ENCODE results near the gene DHX32.
"Not testable (repeated sequence)": the region's sequence is repeated elsewhere in the genome, so short reads cannot be mapped to it uniquely, and the experiment has no call there.

Gene DHX32, protein sequence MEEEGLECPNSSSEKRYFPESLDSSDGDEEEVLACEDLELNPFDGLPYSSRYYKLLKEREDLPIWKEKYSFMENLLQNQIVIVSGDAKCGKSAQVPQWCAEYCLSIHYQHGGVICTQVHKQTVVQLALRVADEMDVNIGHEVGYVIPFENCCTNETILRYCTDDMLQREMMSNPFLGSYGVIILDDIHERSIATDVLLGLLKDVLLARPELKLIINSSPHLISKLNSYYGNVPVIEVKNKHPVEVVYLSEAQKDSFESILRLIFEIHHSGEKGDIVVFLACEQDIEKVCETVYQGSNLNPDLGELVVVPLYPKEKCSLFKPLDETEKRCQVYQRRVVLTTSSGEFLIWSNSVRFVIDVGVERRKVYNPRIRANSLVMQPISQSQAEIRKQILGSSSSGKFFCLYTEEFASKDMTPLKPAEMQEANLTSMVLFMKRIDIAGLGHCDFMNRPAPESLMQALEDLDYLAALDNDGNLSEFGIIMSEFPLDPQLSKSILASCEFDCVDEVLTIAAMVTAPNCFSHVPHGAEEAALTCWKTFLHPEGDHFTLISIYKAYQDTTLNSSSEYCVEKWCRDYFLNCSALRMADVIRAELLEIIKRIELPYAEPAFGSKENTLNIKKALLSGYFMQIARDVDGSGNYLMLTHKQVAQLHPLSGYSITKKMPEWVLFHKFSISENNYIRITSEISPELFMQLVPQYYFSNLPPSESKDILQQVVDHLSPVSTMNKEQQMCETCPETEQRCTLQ

GRCh38 chr10:125881192-125881591, at the start of gene DHX32:
Gene DHX32, minus strand, starts transcription at chr10:125881292. Its CDS starts 468 bp downstream, at chr10:125880824.
- DNase-seq (ENCODE audit: low spot score) (no peak), FAIRE-seq (no peak)

GRCh38 chr10:125929618-125930017, 48.5 kb upstream of the DHX32 start:
- DNase-seq (ENCODE audit: low spot score) (no peak), FAIRE-seq (no peak)

- FAIRE-seq (no peak), DNase-seq (ENCODE audit: low spot score) (no peak)
These were observed 48.0 kb upstream of the DHX32 start for GRCh38 chr10:125928928-125929585.

- not testable (repeated sequence) for FAIRE-seq; DNase-seq (ENCODE audit: low spot score)
These were observed 46.2 kb upstream of the DHX32 start for GRCh38 chr10:125927265-125927664.

GRCh38 chr10:125926247-125926646, 45.2 kb upstream of the DHX32 start:
- no peak for DNase-seq (ENCODE audit: low spot score)
- no peak for FAIRE-seq

DNA sequence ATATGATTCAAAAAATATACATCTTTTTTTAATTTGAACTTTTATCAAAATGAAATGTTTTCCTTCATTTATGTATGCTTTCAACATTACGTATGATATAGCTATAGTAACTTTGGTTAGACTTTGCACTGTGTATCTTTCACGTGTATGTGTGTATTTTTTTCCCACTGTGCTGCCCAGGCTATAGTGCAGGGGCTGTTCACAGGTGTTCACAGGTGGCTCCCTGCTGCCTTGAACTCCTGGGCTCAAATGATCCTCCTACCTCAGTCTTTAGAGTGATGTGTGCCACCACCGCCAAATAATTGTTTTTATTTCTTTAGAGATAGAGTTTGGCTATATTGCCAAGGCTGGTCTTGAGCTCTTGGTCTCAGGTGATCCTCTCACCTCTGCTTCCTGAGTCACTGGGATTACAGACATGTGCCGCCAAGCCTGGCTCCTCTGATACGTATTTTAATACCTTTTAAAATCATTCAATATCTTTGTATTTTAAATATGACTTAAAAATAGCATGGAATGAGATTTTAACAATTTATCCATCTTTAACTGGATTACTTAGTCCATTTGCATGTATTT, 44.3 kb upstream of the DHX32 start:
- FAIRE-seq, result no peak

DNA sequence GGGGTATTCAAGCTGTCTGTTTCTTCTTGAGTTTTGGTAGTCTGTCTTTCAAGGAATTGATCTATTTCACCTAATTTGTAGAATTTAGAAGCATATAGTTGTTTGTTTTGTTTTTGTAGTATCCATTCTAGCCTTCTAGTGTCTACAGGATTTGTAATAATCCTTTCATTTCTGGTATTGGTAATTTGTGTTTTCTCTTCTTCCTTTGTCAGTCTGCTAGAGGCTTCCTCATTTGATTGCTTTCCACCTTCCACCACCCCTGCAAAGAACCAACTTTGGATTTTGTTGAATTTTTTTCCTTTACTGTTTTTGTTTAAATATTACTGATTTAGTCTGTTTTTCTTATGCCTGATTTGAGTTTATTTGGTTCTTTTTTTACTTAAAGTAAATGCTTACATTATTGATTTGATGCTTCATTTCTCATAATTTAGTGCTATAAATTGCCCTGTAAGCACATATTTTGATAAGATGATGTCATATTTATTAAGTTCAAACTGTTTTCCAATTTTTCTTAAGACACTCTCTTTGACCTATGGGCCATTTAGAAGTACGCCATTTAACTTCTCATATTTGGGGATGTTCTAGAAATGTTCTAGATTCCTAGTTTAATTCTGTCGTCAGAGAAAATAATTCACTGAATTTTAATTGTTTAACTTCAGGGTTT, 40.7 kb upstream of the DHX32 start:
- FAIRE-seq; DNase-seq (ENCODE audit: low spot score): not testable (repeated sequence)

More for the DNA sequence above, 44.3 kb upstream of the DHX32 start:
- no peak for DNase-seq (ENCODE audit: low spot score)

DNA sequence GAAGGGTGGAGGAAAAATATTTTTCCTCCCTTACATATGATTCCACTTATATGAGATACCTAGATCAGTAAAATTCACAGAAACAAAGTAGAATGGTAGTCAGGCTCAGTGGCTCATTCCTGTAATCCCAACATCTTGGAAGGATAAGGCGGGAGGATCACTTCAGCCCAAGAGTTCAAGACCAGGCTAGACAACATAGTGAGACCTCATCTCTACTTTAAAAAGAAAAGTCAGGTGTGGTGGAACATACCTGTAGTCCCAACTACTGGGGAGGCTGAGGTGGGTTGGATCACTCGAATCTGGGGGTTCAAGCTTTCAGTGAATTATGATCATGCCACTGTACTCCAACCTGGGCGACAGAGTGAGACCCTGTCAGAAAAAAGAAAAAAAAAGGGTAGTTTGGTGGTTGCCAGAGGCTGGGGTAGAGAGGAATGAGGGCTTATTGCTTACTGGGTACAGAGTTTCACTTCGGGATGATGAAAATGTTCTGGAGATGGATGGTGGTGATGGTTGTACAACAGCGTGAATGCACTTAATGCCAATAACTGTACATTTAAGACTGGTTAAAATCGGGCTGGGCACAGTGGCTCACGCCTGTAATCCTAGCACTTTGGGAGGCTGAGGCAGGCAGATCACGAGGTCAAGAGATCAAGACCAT, 36.7 kb upstream of the DHX32 start:
- not testable (repeated sequence) for DNase-seq (ENCODE audit: low spot score); FAIRE-seq

- no peak for FAIRE-seq
- no peak for DNase-seq (ENCODE audit: low spot score)
These were observed 35.9 kb upstream of the DHX32 start for GRCh38 chr10:125916977-125917376.

DNA sequence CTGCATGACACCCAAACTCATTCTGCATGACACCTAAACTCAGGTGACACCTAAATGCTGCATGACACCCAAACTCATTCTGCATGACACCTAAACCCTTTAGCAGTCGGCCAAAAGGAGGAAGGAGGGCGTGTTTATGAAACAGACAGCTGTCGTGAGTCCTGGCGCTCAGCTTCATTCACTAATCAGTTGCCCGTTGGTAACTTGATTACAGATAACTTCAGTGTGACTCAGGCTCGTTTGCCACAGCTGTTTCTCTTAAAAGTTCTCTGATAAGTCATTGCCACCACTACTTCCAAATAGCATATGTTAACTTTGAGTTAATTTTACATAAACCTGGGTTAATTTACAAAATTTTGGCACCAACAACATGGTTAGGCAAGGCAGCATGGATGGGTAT, 32.2 kb upstream of the DHX32 start:
- DNase-seq (ENCODE audit: low spot score); FAIRE-seq: not testable (repeated sequence)

GRCh38 chr10:125911990-125912389, 30.9 kb upstream of the DHX32 start:
- no peak for FAIRE-seq
- DNase-seq (ENCODE audit: low spot score), result no peak

- FAIRE-seq, result no peak
- no peak for DNase-seq (ENCODE audit: low spot score)
These were observed 30.1 kb upstream of the DHX32 start for GRCh38 chr10:125911145-125911544.

DNA sequence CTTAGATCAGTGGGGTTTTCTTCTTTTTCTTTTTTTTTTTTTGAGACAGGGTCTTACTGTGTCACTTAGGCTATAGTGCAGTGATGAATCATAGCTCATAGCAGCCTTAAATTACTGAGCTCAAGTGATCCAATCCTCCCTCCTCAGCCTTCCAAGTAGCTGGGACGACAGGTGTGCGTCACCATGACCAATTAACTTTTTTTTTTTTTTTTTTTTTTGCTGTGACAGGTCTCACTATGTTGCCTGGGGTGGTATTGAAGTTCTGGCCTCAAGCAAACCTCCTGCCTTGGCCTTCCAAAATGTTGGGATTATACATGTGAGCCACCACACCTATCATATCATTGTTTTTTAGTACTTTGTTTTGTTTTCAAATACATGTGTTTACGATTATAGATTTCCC, 28.4 kb upstream of the DHX32 start:
- DNase-seq (ENCODE audit: low spot score); FAIRE-seq: not testable (repeated sequence)

DNA sequence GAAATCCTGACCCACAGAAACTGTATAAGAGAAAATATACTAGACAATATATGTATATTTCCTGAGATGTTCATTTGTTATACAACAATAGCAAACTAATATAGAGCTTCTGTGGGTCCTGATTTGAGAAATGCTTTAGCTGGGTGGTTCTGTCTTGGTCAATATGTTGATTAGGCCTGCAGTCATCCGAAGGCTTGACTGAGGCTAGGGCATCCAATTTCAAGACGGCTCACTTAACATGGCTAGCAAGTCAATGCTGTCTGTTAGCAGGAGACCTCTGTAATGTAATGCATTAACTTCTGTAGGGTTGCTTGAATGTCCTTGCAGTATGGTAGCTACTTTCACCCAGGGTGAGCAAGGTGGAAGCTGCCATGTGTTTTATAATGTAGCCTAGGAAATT, 27.7 kb upstream of the DHX32 start:
- DNase-seq (ENCODE audit: low spot score); FAIRE-seq: not testable (repeated sequence)

- DNase-seq (ENCODE audit: low spot score), result not testable (repeated sequence)
These were observed 26.5 kb upstream of the DHX32 start for GRCh38 chr10:125907598-125907997.

GRCh38 chr10:125905069-125905994, 24.2 kb upstream of the DHX32 start:
- FAIRE-seq; DNase-seq (ENCODE audit: low spot score): not testable (repeated sequence)

More at GRCh38 chr10:125907598-125907997, 26.5 kb upstream of the DHX32 start:
- FAIRE-seq, result not testable (repeated sequence)

DNA sequence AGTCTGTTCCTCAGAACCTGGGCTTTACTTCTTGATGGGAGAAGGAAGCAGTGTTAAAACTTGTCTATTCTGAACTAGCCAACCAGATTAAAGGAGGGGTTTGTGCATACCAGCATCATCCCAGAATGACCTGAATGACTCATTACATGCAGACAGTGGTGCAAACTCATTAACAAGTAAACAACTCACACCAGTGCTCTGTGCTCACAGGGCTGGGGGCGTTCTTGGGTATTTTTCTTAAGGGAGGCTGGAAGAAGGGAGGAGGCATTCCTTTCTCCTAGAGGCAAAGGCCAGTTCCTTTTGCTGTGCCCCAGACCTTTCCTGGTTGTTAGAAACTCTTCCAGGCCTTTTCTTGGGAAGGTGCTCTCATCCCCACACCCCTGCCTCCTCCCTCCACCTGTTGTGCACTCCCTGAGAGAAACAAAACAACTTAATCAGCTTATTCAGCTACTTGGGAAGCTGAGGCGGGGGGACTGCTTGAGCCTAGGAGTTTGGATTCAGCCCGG, 22.1 kb upstream of the DHX32 start:
- peak; percentile 12 for DNase-seq (ENCODE audit: low spot score)
- FAIRE-seq, result peak; percentile 65

DNA sequence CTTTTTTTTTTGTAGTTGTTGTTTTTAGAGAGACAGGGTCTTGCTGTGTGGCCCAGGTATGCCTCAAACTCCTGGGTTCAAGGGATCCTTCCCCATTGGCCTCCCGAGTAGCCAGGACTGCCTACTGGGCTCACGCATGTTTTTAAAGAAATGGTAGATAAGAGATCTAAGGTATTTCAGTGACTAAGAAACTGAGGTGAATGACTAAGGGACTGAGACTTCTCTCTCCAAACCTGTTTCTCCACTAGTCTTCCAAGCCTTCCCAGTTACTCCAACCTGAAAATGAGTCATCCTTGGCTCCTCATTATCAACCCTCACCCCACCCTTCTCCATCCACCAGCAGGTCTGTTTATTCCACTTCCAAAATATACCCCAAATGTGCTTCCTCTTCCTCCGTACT, 19.9 kb upstream of the DHX32 start:
- peak; percentile 36 for DNase-seq (ENCODE audit: low spot score)

DNA sequence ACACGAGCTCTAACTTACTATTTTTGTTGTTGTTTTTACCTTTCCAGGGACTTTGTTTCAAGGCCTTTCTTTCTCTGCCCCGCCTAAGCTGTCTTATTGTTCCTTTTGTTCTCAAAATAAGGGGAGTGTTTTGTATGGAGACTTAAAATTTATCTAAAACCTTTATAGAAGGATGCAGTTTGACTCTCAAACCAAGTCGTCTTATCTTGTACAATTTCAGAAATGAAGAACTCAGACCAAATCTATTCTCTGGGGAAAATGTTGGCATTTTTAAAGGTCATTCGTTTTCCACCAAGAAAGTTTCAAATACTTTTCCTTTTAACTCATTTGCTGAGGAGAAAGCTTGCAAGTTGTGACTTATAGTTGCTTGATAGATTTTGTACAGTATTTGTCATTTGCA, 16.2 kb upstream of the DHX32 start:
- DNase-seq (ENCODE audit: low spot score); FAIRE-seq: not testable (repeated sequence)

More for the DNA sequence above, 19.9 kb upstream of the DHX32 start:
- FAIRE-seq, result not testable (repeated sequence)
